ENCODE results near the gene NACA.

DNA sequence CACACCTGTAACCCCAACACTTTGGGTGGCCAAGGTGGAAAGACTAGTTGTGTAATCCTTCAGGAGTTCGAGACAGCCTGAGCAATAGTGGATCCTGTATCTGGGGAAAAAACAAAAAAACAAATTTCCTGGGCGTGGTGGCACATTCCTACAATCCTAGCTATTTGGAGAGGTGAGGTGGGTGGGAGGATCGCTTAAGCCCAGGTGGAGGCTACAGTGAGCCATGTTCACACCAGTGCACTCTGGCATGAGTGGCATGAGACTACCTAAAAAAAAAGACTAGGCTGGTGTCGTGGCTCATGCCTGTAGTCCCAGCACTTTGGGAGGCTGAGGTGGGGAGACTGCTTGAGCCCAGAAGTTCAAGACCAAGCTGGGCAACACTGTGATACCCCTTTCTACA lies 54.3 kb downstream of the NACA start:
- TF ChIP-seq, protein P1, sequence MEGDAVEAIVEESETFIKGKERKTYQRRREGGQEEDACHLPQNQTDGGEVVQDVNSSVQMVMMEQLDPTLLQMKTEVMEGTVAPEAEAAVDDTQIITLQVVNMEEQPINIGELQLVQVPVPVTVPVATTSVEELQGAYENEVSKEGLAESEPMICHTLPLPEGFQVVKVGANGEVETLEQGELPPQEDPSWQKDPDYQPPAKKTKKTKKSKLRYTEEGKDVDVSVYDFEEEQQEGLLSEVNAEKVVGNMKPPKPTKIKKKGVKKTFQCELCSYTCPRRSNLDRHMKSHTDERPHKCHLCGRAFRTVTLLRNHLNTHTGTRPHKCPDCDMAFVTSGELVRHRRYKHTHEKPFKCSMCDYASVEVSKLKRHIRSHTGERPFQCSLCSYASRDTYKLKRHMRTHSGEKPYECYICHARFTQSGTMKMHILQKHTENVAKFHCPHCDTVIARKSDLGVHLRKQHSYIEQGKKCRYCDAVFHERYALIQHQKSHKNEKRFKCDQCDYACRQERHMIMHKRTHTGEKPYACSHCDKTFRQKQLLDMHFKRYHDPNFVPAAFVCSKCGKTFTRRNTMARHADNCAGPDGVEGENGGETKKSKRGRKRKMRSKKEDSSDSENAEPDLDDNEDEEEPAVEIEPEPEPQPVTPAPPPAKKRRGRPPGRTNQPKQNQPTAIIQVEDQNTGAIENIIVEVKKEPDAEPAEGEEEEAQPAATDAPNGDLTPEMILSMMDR (IDR thresholded peaks at IDR 0.05; ENCODE audit: low read depth, low read length), result no peak
- TF ChIP-seq EZH2phosphoT487 (IDR thresholded peaks at IDR 0.05; ENCODE audit: low read depth), result no peak

All from OCI-LY3 (cell line).